GM12878 (cell line): Measurements from ENCODE around the gene MROH2A. TPM values are rescaled to one million over a fixed set of nuclear protein-coding genes. Genes with fewer than 3 reads are reported as not detected.

Experiments used
- ATAC-seq: fragments of 200-7000 bp; cut with Tn5 transposase; 3 replicates; pipeline ENCODE4 v1.9.1; 2020; ENCODE audit warnings: mild to moderate bottlenecking, moderate library complexity
- BruUV-seq: library from RNA; stranded (reverse); fragments of 400-500 nt; replicated peaks from 2 replicates; lab custom pipeline; 2021; lab: Mats Ljungman, UMichigan
- CTCF ChIA-PET: fragments of 300-600 bp; sonication (Branson Sonifier 250); formaldehyde crosslinking; extraction: SDS; loops from one replicate; lab custom pipeline; 2021; ENCODE audit warnings: inconsistent platforms; lab: Yijun Ruan, JAX
- POLR2A ChIA-PET: fragments of 350-600 bp; formaldehyde crosslinking; extraction: SDS; loops from one replicate; lab custom pipeline; 2021; ENCODE audit warnings: inconsistent platforms; lab: Charles Lee
- RAD21 ChIA-PET: fragments of 300-600 bp; sonication (Branson Sonifier 250); formaldehyde crosslinking; loops from one replicate; lab custom pipeline; 2023; ENCODE audit warnings: antibody characterized with exemption; ENCODE audit not compliant: unreplicated experiment; lab: Charles Lee
- SMC1A ChIA-PET: fragments of 300-600 bp; sonication (Branson Sonifier 250); formaldehyde crosslinking; loops from one replicate; lab custom pipeline; 2023; ENCODE audit not compliant: unreplicated experiment, uncharacterized antibody; lab: Charles Lee
- DNase-seq: peaks from one replicate; pipeline ENCODE4 v3.0.0-alpha.2; 2011; ENCODE audit warnings: low read depth, low spot score
- FAIRE-seq: peaks from 3 replicates; lab custom pipeline; 2011; peaks lifted over from hg19 to GRCh38; lab: Jason Lieb, UNC
- H2AFZ ChIP-seq: 2 replicates; pipeline ENCODE4 v1.6.0; 2011; ENCODE audit warnings: low read depth, low read length, control low read depth; ENCODE audit not compliant: control insufficient read depth
- H3K27ac ChIP-seq: 2 replicates; pipeline ENCODE4 v1.5.1; 2011; ENCODE audit warnings: control low read depth; ENCODE audit not compliant: control insufficient read depth, insufficient read depth
- H3K27me3 ChIP-seq, 2 experiments: replicated peaks in 1 of 2; 2 replicates each; pipeline versions ENCODE4 v1.6.0 to v1.6.1; 2011; ENCODE audit warnings: low read length in 1 of 2; ENCODE audit not compliant: control insufficient read depth in 2 of 2, insufficient read depth in 2 of 2
- H3K36me3 ChIP-seq, 2 experiments: 2 replicates each; pipeline ENCODE4 v1.5.1; 2011; ENCODE audit warnings: low read length in 1 of 2; ENCODE audit not compliant: control insufficient read depth in 2 of 2, insufficient read depth in 2 of 2
- H3K4me1 ChIP-seq: 2 replicates; pipeline ENCODE4 v1.6.1; 2011; ENCODE audit warnings: mild to moderate bottlenecking, low read length, moderate library complexity, mixed read lengths; ENCODE audit not compliant: control insufficient read depth, insufficient read depth
- H3K4me2 ChIP-seq: 2 replicates; pipeline ENCODE4 v1.6.0; 2011; ENCODE audit warnings: control low read depth; ENCODE audit not compliant: control insufficient read depth, insufficient read depth
- H3K4me3 ChIP-seq: fragments of 200-600 bp; sonication (generic); 2 replicates; pipeline ENCODE4 v1.5.1; 2016
- H3K79me2 ChIP-seq: 2 replicates; pipeline ENCODE4 v1.6.0; 2011; ENCODE audit warnings: low read length; ENCODE audit not compliant: control insufficient read depth, insufficient read depth
- H3K9ac ChIP-seq: 2 replicates; pipeline ENCODE4 v1.8.0; 2011; ENCODE audit warnings: low read length, control low read depth, mixed read lengths; ENCODE audit not compliant: control insufficient read depth, insufficient read depth
- H3K9me3 ChIP-seq: replicated peaks from 3 replicates; pipeline ENCODE4 v1.5.1; 2011; ENCODE audit warnings: mild to moderate bottlenecking, low read length; ENCODE audit not compliant: control insufficient read depth, insufficient read depth
- H4K20me1 ChIP-seq: 2 replicates; pipeline ENCODE4 v1.6.0; 2011; ENCODE audit not compliant: control insufficient read depth, insufficient read depth
- BACH1 ChIP-seq: fragments of 450-650 bp; IDR thresholded peaks from 2 replicates; pipeline ENCODE4 v1.6.1; 2017; ENCODE audit warnings: mild to moderate bottlenecking, borderline replicate concordance
- CHD1 ChIP-seq: IDR thresholded peaks from 2 replicates; pipeline ENCODE4 v1.6.1; 2012; ENCODE audit warnings: low read depth, low read length, improper control_type of control experiment
- CREM ChIP-seq: IDR thresholded peaks from 2 replicates; pipeline ENCODE4 v1.6.1; 2014; ENCODE audit warnings: antibody characterized with exemption, low read depth
- HDGF ChIP-seq: fragments of 450-650 bp; IDR thresholded peaks from 2 replicates; pipeline ENCODE4 v1.6.1; 2016; ENCODE audit warnings: antibody characterized with exemption
- MEF2A ChIP-seq: IDR thresholded peaks from 2 replicates; pipeline ENCODE4 v1.6.1; 2011; ENCODE audit warnings: low read depth, mild to moderate bottlenecking, low read length, moderate library complexity; ENCODE audit not compliant: insufficient read depth
- NBN ChIP-seq: fragments of 450-650 bp; IDR thresholded peaks from 2 replicates; pipeline ENCODE4 v1.6.1; 2016
- PAX8 ChIP-seq: fragments of 450-650 bp; IDR thresholded peaks from 2 replicates; pipeline ENCODE4 v1.6.1; 2017; ENCODE audit warnings: mild to moderate bottlenecking, moderate library complexity
- TAF1 ChIP-seq: IDR thresholded peaks from 2 replicates; pipeline ENCODE4 v1.6.1; 2011; ENCODE audit warnings: mild to moderate bottlenecking, low read depth, low read length, borderline replicate concordance
- WRNIP1 ChIP-seq: IDR thresholded peaks from 2 replicates; pipeline ENCODE4 v1.6.1; 2011; ENCODE audit warnings: low read depth, low read length, improper control_type of control experiment, borderline replicate concordance
- WGBS: methylation state at CpG from one replicate; pipeline ENCODE4 v1.1.6; 2016; ENCODE audit warnings: low lambda C conversion rate; ENCODE audit not compliant: insufficient replicate concordance, insufficient coverage; ENCODE audit errors: missing lambda C conversion rate; 5-methylcytosine and 5-hydroxymethylcytosine counted together
- in situ Hi-C: fragments of 300-500 bp; cut with MboI; formaldehyde crosslinking; loops from 9 replicates; pipeline ENCODE4 v1.14.3; 2018; ENCODE audit warnings: mixed read lengths
- intact Hi-C: fragments of 100-400 bp; cut with micrococcal nuclease; formaldehyde crosslinking; loops from one replicate; pipeline ENCODE4 v1.14.2; 2022; ENCODE audit not compliant: unreplicated experiment
- polyA plus RNA-seq, 11 experiments: library from polyadenylated mRNA; depleted of rRNA in 4 of 11; unstranded in 6 of 11; stranded (reverse) in 5 of 11; fragments of >200 nt; fragmentation: Nextera tagmentation in 4 of 11; fragmentation: Illumina TruSeq in 1 of 11; extraction: Ambion mirVana in 4 of 11; extraction: Trizol in 1 of 11; gene quantifications; 1 replicate in 1 of 11; 2 replicates in 10 of 11; pipeline versions ENCODE4 v1.2.1 to v1.2.3, GENCODE V29; 2011 to 2016; ENCODE audit warnings: inconsistent platforms in 2 of 11, missing spikeins in 2 of 11, low read depth in 1 of 11
- total RNA-seq, 4 experiments: library from RNA; depleted of rRNA in 3 of 4; stranded (reverse); fragments of >200 nt in 3 of 4; fragmentation: Illumina TruSeq in 1 of 4; extraction: Trizol in 1 of 4; gene quantifications; 2 replicates each; pipeline versions ENCODE4 v1.2.1 to v1.2.3, GENCODE V29; 2013 to 2021
- TF ChIP-seq, protein P1 (sequence below): IDR thresholded peaks from 2 replicates; pipeline ENCODE4 v1.6.1; 2012; ENCODE audit warnings: low read depth, low read length, improper control_type of control experiment
- TF ChIP-seq, protein P2 (sequence below): IDR thresholded peaks from 2 replicates; pipeline ENCODE4 v1.6.1; 2012; ENCODE audit warnings: mild to moderate bottlenecking, low read depth, low read length
- TF ChIP-seq, protein P3 (sequence below): fragments of 150-350 bp; IDR thresholded peaks from 2 replicates; pipeline ENCODE4 v1.6.1; 2014; ENCODE audit warnings: mild to moderate bottlenecking, low read depth, low read length
- TF ChIP-seq, protein P4 (sequence below): fragments of 450-650 bp; IDR thresholded peaks from 2 replicates; pipeline ENCODE4 v1.6.1; 2017; ENCODE audit warnings: borderline replicate concordance
- TF ChIP-seq, protein P5 (sequence below): IDR thresholded peaks from 2 replicates; pipeline ENCODE4 v1.6.1; 2011; ENCODE audit warnings: borderline replicate concordance, low read depth, mild to moderate bottlenecking, moderate library complexity, low read length; ENCODE audit not compliant: insufficient read depth, poor library complexity, severe bottlenecking
- TF ChIP-seq, protein P6 (sequence below): IDR thresholded peaks from 2 replicates; pipeline ENCODE4 v1.6.1; 2011; ENCODE audit warnings: low read depth, low read length, improper control_type of control experiment, borderline replicate concordance

The MROH2A gene
- total and polyA plus RNA-seq, 10 of the 15 experiments (the other 5 are each of a cell fraction or from before 2014, with no cell fraction given): not detected

DNA sequence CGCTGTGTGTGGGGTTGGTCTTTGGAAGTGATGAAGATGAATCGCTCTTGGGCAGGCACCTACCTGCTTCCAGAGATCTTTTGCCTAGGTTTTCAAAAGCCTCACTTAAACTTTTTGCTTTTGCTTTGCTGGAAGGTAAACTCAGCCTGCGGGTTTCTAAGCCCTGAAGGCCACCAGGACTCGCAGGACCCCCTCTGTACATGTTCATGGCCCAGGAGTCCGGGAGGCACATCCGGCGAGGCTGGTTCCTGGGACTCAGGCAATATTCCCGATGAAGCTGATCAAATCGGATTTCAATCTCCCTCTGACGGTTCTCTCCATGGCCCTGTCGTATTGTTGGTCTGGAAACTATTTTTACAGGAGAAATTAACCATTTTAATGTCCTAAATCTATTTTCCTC is 63.1 kb downstream of the MROH2A start:
- in situ Hi-C loops (no loop called here), intact Hi-C loops (no loop called here)
- no peaks in the 10 kb centered on the region for H3K27me3 ChIP-seq
- POLR2A ChIA-PET: no interaction called here
- BruUV-seq: TSS peak; percentile 36
- CTCF ChIA-PET: interaction anchor here (2.1 kb wide), 1 partner anchor 20 kb away, joined by 5 read pairs; no protein-coding TSS in a partner anchor
- 98% methylated on average over 11 of the region's 11 CpGs for WGBS
- peaks cover 32% of the 10 kb centered on the region for H3K79me2 ChIP-seq
- no peaks in the 10 kb centered on the region for H4K20me1 ChIP-seq
- H3K9me3 ChIP-seq: no peaks in the 10 kb centered on the region
- H3K4me3 ChIP-seq: no peak overlapping the region
- H3K4me1 ChIP-seq: peaks cover 13% of the 10 kb centered on the region
- SMC1A ChIA-PET: no interaction called here
- FAIRE-seq: no peak
- no peak for ATAC-seq
- H2AFZ ChIP-seq: no peak overlapping the region
- DNase-seq: no peak
- peaks cover 39 to 64% of the 10 kb centered on the region in 2 experiments for H3K36me3 ChIP-seq
- H3K9ac ChIP-seq: no peak overlapping the region
- H3K27ac ChIP-seq: no peak overlapping the region
- no peak overlapping the region for H3K4me2 ChIP-seq
- RAD21 ChIA-PET: no interaction called here
- TF ChIP-seq, protein P1, sequence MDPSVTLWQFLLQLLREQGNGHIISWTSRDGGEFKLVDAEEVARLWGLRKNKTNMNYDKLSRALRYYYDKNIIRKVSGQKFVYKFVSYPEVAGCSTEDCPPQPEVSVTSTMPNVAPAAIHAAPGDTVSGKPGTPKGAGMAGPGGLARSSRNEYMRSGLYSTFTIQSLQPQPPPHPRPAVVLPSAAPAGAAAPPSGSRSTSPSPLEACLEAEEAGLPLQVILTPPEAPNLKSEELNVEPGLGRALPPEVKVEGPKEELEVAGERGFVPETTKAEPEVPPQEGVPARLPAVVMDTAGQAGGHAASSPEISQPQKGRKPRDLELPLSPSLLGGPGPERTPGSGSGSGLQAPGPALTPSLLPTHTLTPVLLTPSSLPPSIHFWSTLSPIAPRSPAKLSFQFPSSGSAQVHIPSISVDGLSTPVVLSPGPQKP: no peak
- no peak for TF ChIP-seq BACH1
- TF ChIP-seq, protein P2, sequence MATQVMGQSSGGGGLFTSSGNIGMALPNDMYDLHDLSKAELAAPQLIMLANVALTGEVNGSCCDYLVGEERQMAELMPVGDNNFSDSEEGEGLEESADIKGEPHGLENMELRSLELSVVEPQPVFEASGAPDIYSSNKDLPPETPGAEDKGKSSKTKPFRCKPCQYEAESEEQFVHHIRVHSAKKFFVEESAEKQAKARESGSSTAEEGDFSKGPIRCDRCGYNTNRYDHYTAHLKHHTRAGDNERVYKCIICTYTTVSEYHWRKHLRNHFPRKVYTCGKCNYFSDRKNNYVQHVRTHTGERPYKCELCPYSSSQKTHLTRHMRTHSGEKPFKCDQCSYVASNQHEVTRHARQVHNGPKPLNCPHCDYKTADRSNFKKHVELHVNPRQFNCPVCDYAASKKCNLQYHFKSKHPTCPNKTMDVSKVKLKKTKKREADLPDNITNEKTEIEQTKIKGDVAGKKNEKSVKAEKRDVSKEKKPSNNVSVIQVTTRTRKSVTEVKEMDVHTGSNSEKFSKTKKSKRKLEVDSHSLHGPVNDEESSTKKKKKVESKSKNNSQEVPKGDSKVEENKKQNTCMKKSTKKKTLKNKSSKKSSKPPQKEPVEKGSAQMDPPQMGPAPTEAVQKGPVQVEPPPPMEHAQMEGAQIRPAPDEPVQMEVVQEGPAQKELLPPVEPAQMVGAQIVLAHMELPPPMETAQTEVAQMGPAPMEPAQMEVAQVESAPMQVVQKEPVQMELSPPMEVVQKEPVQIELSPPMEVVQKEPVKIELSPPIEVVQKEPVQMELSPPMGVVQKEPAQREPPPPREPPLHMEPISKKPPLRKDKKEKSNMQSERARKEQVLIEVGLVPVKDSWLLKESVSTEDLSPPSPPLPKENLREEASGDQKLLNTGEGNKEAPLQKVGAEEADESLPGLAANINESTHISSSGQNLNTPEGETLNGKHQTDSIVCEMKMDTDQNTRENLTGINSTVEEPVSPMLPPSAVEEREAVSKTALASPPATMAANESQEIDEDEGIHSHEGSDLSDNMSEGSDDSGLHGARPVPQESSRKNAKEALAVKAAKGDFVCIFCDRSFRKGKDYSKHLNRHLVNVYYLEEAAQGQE: no peak
- TF ChIP-seq WRNIP1: no peak
- TF ChIP-seq HDGF: no peak
- no peak for TF ChIP-seq MEF2A
- TF ChIP-seq, protein P3, sequence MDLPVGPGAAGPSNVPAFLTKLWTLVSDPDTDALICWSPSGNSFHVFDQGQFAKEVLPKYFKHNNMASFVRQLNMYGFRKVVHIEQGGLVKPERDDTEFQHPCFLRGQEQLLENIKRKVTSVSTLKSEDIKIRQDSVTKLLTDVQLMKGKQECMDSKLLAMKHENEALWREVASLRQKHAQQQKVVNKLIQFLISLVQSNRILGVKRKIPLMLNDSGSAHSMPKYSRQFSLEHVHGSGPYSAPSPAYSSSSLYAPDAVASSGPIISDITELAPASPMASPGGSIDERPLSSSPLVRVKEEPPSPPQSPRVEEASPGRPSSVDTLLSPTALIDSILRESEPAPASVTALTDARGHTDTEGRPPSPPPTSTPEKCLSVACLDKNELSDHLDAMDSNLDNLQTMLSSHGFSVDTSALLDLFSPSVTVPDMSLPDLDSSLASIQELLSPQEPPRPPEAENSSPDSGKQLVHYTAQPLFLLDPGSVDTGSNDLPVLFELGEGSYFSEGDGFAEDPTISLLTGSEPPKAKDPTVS: no peak
- TF ChIP-seq NBN: no peak
- TF ChIP-seq, protein P4, sequence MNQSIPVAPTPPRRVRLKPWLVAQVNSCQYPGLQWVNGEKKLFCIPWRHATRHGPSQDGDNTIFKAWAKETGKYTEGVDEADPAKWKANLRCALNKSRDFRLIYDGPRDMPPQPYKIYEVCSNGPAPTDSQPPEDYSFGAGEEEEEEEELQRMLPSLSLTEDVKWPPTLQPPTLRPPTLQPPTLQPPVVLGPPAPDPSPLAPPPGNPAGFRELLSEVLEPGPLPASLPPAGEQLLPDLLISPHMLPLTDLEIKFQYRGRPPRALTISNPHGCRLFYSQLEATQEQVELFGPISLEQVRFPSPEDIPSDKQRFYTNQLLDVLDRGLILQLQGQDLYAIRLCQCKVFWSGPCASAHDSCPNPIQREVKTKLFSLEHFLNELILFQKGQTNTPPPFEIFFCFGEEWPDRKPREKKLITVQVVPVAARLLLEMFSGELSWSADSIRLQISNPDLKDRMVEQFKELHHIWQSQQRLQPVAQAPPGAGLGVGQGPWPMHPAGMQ: no peak
- TF ChIP-seq CHD1: no peak
- no peak for TF ChIP-seq CREM
- no peak for TF ChIP-seq TAF1
- TF ChIP-seq, protein P5, sequence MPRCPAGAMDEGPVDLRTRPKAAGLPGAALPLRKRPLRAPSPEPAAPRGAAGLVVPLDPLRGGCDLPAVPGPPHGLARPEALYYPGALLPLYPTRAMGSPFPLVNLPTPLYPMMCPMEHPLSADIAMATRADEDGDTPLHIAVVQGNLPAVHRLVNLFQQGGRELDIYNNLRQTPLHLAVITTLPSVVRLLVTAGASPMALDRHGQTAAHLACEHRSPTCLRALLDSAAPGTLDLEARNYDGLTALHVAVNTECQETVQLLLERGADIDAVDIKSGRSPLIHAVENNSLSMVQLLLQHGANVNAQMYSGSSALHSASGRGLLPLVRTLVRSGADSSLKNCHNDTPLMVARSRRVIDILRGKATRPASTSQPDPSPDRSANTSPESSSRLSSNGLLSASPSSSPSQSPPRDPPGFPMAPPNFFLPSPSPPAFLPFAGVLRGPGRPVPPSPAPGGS: no peak
- TF ChIP-seq, protein P6, sequence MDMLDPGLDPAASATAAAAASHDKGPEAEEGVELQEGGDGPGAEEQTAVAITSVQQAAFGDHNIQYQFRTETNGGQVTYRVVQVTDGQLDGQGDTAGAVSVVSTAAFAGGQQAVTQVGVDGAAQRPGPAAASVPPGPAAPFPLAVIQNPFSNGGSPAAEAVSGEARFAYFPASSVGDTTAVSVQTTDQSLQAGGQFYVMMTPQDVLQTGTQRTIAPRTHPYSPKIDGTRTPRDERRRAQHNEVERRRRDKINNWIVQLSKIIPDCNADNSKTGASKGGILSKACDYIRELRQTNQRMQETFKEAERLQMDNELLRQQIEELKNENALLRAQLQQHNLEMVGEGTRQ: no peak
- no peak for TF ChIP-seq PAX8
